Measurements from ENCODE around the gene MICOS13.
"Not testable (repeated sequence)": the region's sequence is repeated elsewhere in the genome, so short reads cannot be mapped to it uniquely, and the experiment has no call there.

MICOS13 gene

GRCh38 chr19:5707576-5708575 is 27.6 kb upstream of the MICOS13 start:
- no peak for DNase-seq (ENCODE audit: low read depth)
- no peak overlapping the region for H3K4me3 ChIP-seq (ENCODE audit: low read depth, low read length)
- TF ChIP-seq CTCF (IDR thresholded peaks at IDR 0.05; ENCODE audit: control insufficient read depth, extremely low read depth, insufficient read depth): no peak

DNA sequence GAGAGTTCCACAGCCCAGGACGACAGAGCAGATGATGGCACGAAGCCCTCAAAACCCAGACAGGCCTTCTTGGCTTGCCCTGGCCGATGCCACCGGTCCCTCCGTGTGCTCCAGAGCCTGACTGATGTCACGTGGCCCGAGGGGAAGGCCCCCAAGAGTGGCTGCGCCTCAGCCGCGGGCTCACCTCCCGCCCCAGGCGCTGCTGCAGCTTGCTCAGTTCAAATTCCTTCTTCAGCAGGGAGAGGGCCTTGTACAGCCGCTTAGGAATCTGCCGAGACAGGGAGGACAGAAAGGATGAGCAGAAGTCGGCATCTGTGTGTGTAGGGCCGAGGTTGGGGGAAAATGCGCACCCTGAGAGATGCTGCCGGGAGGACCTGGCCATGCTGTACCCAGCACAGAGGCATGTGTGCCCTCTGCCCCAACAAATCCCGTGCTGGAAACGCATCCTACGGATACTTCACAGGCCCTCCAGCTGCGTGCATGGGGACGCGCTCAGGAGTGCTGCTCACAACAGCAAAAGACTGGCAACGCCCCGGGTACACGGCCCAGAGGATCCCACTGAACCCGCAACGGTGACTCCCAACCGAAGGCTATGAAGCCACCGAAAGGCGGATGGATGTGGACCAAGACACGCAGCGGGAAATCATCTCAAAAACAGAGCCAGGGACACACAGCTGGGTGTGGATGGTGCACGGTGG is 26.7 kb upstream of the MICOS13 start:
- DNase-seq (ENCODE audit: low read depth): no peak
- no peak overlapping the region for H3K4me3 ChIP-seq (ENCODE audit: low read depth, low read length)
- TF ChIP-seq CTCF (IDR thresholded peaks at IDR 0.05; ENCODE audit: control insufficient read depth, extremely low read depth, insufficient read depth): no peak

DNA sequence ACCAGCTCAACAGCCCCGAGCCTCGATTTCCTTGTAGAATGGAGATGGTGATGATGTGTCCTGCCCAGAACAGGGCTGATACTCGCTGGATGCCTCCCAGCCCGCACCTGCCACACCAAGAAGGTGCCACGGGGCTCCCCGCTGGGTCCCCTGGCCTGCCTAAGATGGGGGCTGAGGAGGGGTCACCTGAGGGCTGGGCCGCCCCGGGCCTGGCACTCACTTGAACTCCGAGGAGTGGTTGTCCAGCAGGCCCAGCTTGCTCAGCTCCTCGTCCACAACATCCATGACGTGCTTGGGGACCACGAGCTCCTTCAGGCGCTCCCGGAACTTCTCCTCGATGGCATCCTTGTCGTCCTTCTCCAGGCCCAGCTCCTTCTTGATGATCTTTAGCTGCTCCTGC is 25.2 kb upstream of the MICOS13 start:
- H3K4me3 ChIP-seq (ENCODE audit: low read depth, low read length): no peak overlapping the region
- TF ChIP-seq CTCF (IDR thresholded peaks at IDR 0.05; ENCODE audit: control insufficient read depth, extremely low read depth, insufficient read depth): no peak
- DNase-seq (ENCODE audit: low read depth): no peak

DNA sequence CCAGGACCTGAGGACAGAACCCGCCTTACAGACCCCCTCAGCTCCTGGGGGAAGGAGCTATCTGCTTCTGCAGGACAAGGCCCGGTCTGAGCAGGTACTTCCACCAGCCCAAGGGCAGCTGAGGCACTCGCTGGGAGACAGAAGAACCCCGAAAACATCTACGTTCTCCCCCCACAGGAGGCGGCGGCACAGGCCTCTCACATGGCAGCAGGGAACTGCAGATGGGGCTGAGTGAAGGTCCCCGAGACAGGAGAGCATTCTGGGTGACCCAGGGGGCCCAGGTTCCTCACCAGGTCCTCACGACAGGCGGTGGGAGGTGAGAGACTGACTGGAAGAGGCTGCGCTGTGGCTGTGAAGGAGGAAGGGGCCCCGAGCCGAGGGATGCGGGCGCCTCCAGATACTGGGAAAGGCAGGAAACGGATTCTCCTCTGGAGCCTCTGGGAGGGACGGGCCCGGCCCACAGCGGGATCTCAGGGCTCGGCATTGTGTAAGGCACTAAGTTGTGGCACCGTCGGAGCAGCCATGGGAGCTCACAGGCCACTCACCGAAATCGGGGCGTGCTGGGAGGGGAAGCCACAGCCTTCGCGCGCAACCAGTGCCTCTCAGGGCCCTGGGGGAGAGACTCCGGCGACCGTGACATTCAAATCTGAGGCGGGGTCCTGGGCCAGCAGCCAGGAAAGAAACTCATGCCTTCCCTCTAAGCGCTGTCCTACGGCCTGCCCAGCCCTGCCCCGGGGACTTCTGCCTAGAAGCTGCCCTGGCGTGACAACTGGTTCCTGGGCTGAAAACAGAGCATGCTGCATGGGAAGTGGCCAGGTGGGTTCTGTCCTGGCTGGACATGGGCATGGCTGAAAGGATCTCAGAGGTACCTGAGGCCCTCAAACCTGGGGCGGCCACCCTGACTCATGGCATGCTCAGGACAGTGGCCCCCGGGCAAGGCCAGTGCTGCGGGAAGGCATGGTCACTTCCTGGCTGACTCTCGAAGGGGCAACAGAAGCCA is 23.8 kb upstream of the MICOS13 start:
- no peak for TF ChIP-seq CTCF (IDR thresholded peaks at IDR 0.05; ENCODE audit: control insufficient read depth, extremely low read depth, insufficient read depth)
- DNase-seq (ENCODE audit: low read depth): no peak

DNA sequence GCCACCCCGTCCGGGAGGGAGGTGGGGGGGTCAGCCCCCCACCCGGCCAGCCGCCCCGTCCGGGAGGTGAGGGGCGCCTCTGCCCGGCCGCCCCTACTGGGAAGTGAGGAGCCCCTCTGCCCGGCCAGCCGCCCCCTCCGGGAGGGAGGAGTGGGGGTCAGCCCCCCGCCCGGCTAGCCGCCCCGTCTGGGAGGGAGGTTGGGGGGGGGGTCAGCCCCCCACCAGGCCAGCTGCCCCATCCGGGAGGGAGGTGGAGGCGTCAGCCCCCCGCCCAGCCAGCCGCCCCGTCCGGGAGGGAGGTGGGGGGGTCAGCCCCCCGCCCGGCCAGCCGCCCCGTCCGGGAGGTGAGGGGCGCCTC is 21.7 kb upstream of the MICOS13 start:
- DNase-seq (ENCODE audit: low read depth): not testable (repeated sequence)

More for the DNA sequence above, 23.8 kb upstream of the MICOS13 start:
- H3K4me3 ChIP-seq (ENCODE audit: low read depth, low read length): no peak overlapping the region

GRCh38 chr19:5700455-5701092 is 20.3 kb upstream of the MICOS13 start:
- no peak overlapping the region for H3K4me3 ChIP-seq (ENCODE audit: low read depth, low read length)
- TF ChIP-seq CTCF (IDR thresholded peaks at IDR 0.05; ENCODE audit: control insufficient read depth, extremely low read depth, insufficient read depth): no peak
- no peak for DNase-seq (ENCODE audit: low read depth)

More for the DNA sequence above, 21.7 kb upstream of the MICOS13 start:
- H3K4me3 ChIP-seq (ENCODE audit: low read depth, low read length): not testable (repeated sequence)
